GM23248 (cell line): ENCODE data around the gene PFKFB4. TPM values are rescaled to one million over a fixed set of nuclear protein-coding genes. Genes with fewer than 3 reads are reported as not detected.

Experiments used
- DNase-seq: peaks from one replicate; pipeline ENCODE4 v3.0.0-alpha.2; 2015
- H2AFZ ChIP-seq: fragments of 200-600 bp; sonication (generic); 2 replicates; pipeline ENCODE4 v1.6.1; 2016; ENCODE audit warnings: antibody characterized with exemption
- H3F3A ChIP-seq: fragments of 200-600 bp; sonication (generic); 2 replicates; pipeline ENCODE4 v1.6.1; 2016; ENCODE audit warnings: mild to moderate bottlenecking, antibody characterized with exemption, mixed run types; ENCODE audit not compliant: insufficient read depth
- H3K27ac ChIP-seq: fragments of 200-600 bp; sonication (generic); 2 replicates; pipeline ENCODE4 v1.5.1; 2016; ENCODE audit warnings: mild to moderate bottlenecking
- H3K27me3 ChIP-seq: fragments of 200-600 bp; sonication (generic); replicated peaks from 2 replicates; pipeline ENCODE4 v1.6.1; 2016; ENCODE audit warnings: mild to moderate bottlenecking; ENCODE audit not compliant: insufficient read depth
- H3K36me3 ChIP-seq: fragments of 200-600 bp; sonication (generic); 2 replicates; pipeline ENCODE4 v1.6.1; 2016; ENCODE audit warnings: low read depth, mild to moderate bottlenecking
- H3K4me1 ChIP-seq: fragments of 200-600 bp; sonication (generic); 2 replicates; pipeline ENCODE4 v1.6.1; 2016; ENCODE audit warnings: mild to moderate bottlenecking; ENCODE audit not compliant: insufficient read depth
- H3K4me2 ChIP-seq: fragments of 200-600 bp; sonication (generic); one replicate; pipeline ENCODE4 v1.6.1; 2016; ENCODE audit warnings: mild to moderate bottlenecking; ENCODE audit not compliant: unreplicated experiment
- H3K4me3 ChIP-seq: fragments of 200-600 bp; sonication (generic); 2 replicates; pipeline ENCODE4 v1.5.1; 2016; ENCODE audit warnings: mild to moderate bottlenecking
- H3K79me2 ChIP-seq: fragments of 200-600 bp; sonication (generic); 2 replicates; pipeline ENCODE4 v1.6.1; 2016; ENCODE audit warnings: mild to moderate bottlenecking; ENCODE audit not compliant: insufficient read depth
- H3K9ac ChIP-seq: fragments of 200-600 bp; sonication (generic); 2 replicates; pipeline ENCODE4 v1.6.1; 2016; ENCODE audit warnings: mild to moderate bottlenecking
- H3K9me2 ChIP-seq: fragments of 200-600 bp; sonication (generic); 2 replicates; pipeline ENCODE4 v1.6.1; 2016; ENCODE audit warnings: mixed run types, mild to moderate bottlenecking, moderate library complexity; ENCODE audit not compliant: insufficient read depth
- H3K9me3 ChIP-seq: fragments of 200-600 bp; sonication (generic); one replicate; pipeline ENCODE4 v1.6.1; 2017; ENCODE audit warnings: low read depth
- H4K20me1 ChIP-seq: fragments of 200-600 bp; sonication (generic); 2 replicates; pipeline ENCODE4 v1.6.0; 2016; ENCODE audit not compliant: insufficient read depth
- EZH2 ChIP-seq: fragments of 200-600 bp; sonication (generic); IDR thresholded peaks from 2 replicates; pipeline ENCODE4 v1.6.1; 2018; ENCODE audit warnings: antibody characterized with exemption, mild to moderate bottlenecking; ENCODE audit not compliant: insufficient read depth, poor library complexity, severe bottlenecking
- EZH2phosphoT487 ChIP-seq: fragments of 200-600 bp; sonication (generic); IDR thresholded peaks from 2 replicates; pipeline ENCODE4 v1.6.1; 2018; ENCODE audit warnings: antibody characterized with exemption, moderate library complexity, mild to moderate bottlenecking, low read depth; ENCODE audit not compliant: insufficient read depth
- WGBS, 2 experiments: methylation state at CpG; one replicate each; pipeline ENCODE4 v1.1.6; 2015 to 2017; ENCODE audit warnings: low lambda C conversion rate in 2 of 2, low coverage in 1 of 2; ENCODE audit errors: missing lambda C conversion rate in 2 of 2; 5-methylcytosine and 5-hydroxymethylcytosine counted together
- in situ Hi-C: fragments of 300-500 bp; cut with MboI; formaldehyde crosslinking; loops from 2 replicates; pipeline ENCODE4 v1.15.0; 2020
- polyA plus RNA-seq: library from polyadenylated mRNA; unstranded; fragments of >200 nt; fragmentation: Nextera tagmentation; extraction: Ambion mirVana; gene quantifications from 2 replicates; pipeline ENCODE4 v1.2.1, GENCODE V29; 2016
- total RNA-seq: library from RNA; depleted of rRNA; stranded (reverse); fragments of >200 nt; shearing (Covaris generic); gene quantifications from 2 replicates; pipeline ENCODE4 v1.2.3, GENCODE V29; 2014

PFKFB4 gene
- total and polyA plus RNA-seq, 2 experiments from 2014 or later = 10.1 to 15.3 TPM

DNA sequence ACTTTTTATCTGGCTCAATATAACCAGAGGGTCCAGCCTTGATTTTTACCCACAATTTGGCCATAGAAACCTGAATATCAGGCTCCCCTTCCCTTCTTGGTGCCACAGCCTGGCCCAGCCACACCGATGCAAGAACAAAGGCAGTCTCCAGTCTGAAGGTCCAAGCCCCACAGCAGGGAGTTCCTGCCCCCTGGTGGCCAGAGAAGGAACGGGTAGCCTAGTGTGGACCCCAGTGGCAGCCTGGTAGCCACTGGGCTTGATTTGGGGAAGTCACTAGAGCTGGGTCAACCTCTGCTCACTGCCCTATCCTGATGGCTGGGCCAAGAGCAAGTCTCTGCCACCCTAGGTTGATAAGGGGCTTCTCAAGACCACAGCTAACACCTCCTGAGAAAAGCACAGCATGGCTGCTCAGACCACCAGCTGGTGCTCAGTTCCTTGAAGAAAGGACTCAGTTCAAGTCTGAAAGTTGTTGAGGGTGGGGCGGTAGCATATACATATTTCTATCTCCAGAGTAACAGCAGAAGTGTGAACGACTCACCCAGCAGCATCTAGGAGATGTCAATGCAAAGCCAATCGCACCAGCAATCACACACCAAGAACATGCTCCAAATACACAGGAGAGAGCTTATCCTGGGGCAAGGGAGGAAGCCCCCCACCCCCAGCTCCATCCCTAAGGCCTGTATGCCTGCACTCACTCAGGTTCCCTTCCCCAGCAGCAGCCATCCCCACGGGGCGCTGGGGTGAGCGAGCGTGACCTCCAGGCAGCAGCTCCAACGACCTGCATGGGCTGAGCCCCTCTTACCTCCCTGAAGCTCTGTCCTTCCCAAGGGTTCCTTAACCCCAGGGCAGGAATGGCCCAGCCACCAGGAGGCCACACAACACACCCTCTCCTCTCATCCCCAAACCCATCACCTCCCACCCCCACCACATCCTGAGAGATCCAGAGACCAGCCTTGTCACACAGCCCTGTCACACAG is 7.6 kb downstream of the PFKFB4 start:
- Histone ChIP-seq H3K4me3 (no peak overlapping the region), H2AFZ (no peak overlapping the region), H3K9ac (no peak overlapping the region), H3K4me1 (no peaks in the 10 kb centered on the region), H3K36me3 (no peaks in the 10 kb centered on the region; the same call in 1 of the 2 replicates), H4K20me1 (no peaks in the 10 kb centered on the region), H3K9me2 (no peaks in the 10 kb centered on the region), H3K79me2 (no peaks in the 10 kb centered on the region), H3K9me3 (no peaks in the 10 kb centered on the region), H3K27ac (no peak overlapping the region), H3F3A (0 out of 2 replicates have a peak, but pooled peaks cover 2% of the 10 kb centered on the region), H3K4me2 (no peak overlapping the region), H3K27me3 (no peaks in the 10 kb centered on the region)
- TF ChIP-seq EZH2phosphoT487 (no peak), EZH2 (no peak)
- DNase-seq = peak; percentile 83
- WGBS, 2 experiments = 53 to 59% methylated on average over 8 to 10 of the region's 10 CpGs
- in situ Hi-C loops = no loop called here

DNA sequence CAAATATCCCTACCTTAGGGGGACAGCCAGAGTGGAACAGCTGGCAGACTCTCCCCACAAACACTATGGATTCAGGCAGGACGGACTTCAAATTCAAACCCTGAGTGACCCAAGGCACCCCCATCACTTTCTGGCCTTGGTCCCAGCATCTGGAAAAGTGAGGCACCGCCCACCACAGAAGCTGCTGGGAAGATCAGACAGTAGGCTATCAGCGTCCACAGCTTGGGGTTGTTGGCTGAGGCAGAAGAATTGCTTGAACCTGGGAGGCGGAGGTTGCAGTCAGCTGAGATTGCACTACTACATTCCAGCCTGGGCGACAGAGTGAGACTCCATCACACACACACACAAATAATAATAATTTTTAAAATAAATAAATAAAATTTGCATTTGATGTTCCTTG is 8.5 kb downstream of the PFKFB4 start:
- Histone ChIP-seq H3K9me2 (no peaks in the 10 kb centered on the region), H2AFZ (no peak overlapping the region), H3K4me1 (no peaks in the 10 kb centered on the region), H3K27me3 (no peaks in the 10 kb centered on the region), H3K4me3 (no peak overlapping the region), H3K27ac (no peak overlapping the region), H3K79me2 (no peaks in the 10 kb centered on the region), H3K9ac (no peak overlapping the region), H3F3A (0 out of 2 replicates have a peak, but pooled peaks cover 2% of the 10 kb centered on the region), H4K20me1 (no peaks in the 10 kb centered on the region), H3K36me3 (no peaks in the 10 kb centered on the region; the same call in 1 of the 2 replicates), H3K9me3 (no peaks in the 10 kb centered on the region), H3K4me2 (no peak overlapping the region)
- WGBS, 2 experiments = 66% methylated on average over 5 of the region's 5 CpGs
- no peak for DNase-seq
- in situ Hi-C loops = no loop called here
- no peak for TF ChIP-seq EZH2phosphoT487
- no peak for TF ChIP-seq EZH2

DNA sequence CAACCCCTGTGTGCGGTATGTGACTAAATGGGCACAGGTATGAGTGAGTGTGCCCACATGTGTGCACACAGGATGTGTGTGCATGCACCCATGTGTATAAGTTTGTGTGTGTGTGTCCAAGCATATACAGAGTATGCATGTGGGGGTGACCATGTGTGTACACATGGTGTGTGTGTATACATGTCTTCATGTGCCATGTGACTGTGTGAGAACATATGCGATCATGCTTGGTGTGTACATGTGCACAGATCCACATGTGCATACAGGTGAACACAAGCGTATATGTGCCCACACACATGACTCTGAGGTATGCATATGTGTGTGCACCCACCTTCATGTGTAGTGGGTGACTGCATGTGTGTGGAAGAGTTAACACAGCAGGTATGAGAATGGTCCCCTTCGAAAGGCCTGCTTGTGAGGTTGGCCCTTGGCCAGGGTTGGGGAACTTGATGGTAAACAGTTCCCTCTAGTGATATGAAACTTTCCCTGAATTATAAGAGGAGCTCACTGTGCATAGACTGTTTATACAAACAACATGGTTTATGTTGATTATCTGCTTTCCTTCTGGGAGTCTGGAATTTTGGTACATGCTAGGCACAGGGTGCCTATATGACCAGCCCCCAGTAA is 10.3 kb downstream of the PFKFB4 start:
- Histone ChIP-seq H3K9me2 (no peaks in the 10 kb centered on the region), H3K36me3 (no peaks in the 10 kb centered on the region; the same call in 1 of the 2 replicates), H3K9ac (no peak overlapping the region), H3K27me3 (no peaks in the 10 kb centered on the region), H2AFZ (no peak overlapping the region), H3K9me3 (no peaks in the 10 kb centered on the region), H4K20me1 (no peaks in the 10 kb centered on the region), H3K4me2 (no peak overlapping the region), H3K79me2 (no peaks in the 10 kb centered on the region), H3K4me3 (no peak overlapping the region), H3K27ac (no peak overlapping the region), H3K4me1 (no peaks in the 10 kb centered on the region), H3F3A (0 out of 2 replicates have a peak, but pooled peaks cover 2% of the 10 kb centered on the region)
- no peak for DNase-seq
- WGBS, 2 experiments = 84 to 85% methylated on average over 4 of the region's 4 CpGs
- in situ Hi-C loops = no loop called here
- no peak for TF ChIP-seq EZH2
- no peak for TF ChIP-seq EZH2phosphoT487

DNA sequence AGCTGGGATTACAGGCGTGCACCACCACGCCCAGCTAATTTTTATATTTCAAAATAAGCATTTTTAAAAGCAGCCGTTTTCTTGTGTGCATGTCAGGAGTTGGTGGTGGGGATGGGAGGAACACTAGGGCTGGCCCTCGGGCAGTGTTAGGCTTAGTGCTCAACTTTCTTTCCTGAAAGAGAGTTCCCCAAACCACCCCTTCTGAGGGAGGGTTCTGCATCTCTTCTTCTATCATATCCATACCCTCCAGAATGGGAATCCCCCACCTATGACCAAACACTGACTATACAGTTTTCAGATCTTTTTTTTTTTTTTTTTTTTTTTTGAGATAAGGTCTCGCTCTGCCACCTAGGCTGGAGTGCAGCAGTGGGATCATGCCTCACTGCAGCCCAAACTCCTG is 12.5 kb downstream of the PFKFB4 start:
- Histone ChIP-seq H3K4me3 (no peak overlapping the region), H4K20me1 (no peaks in the 10 kb centered on the region), H2AFZ (no peak overlapping the region), H3K9ac (no peak overlapping the region), H3K9me2 (no peaks in the 10 kb centered on the region), H3K36me3 (no peaks in the 10 kb centered on the region; the same call in 1 of the 2 replicates), H3F3A (0 out of 2 replicates have a peak, but pooled peaks cover under 1% of the 10 kb centered on the region), H3K9me3 (no peaks in the 10 kb centered on the region), H3K27ac (no peak overlapping the region), H3K4me2 (no peak overlapping the region), H3K4me1 (no peaks in the 10 kb centered on the region), H3K79me2 (no peaks in the 10 kb centered on the region), H3K27me3 (no peaks in the 10 kb centered on the region)
- in situ Hi-C loops = no loop called here
- TF ChIP-seq EZH2phosphoT487 (no peak), EZH2 (no peak)
- 85 to 86% methylated on average over 5 of the region's 5 CpGs for WGBS, 2 experiments
- no peak for DNase-seq
